H1 (cell line): Measurements from ENCODE around the gene ECEL1. TPM values are rescaled to one million over a fixed set of nuclear protein-coding genes. Genes with fewer than 3 reads are reported as not detected.

Source experiments
- CTCF ChIA-PET: fragments of 300-600 bp; sonication (Branson Sonifier 250); formaldehyde crosslinking; loops from one replicate; lab custom pipeline; 2021; ENCODE audit not compliant: partially characterized antibody; lab: Charles Lee
- POLR2A ChIA-PET: fragments of 300-600 bp; sonication (Branson Sonifier 250); formaldehyde crosslinking; loops from one replicate; lab custom pipeline; 2021; ENCODE audit warnings: inconsistent platforms; ENCODE audit not compliant: partially characterized antibody; lab: Charles Lee
- DNase-seq, 2 experiments: peaks; one replicate each; pipeline versions ENCODE4 v3.0.0 to v3.0.0-alpha.2; 2010 to 2022; ENCODE audit warnings: low spot score in 2 of 2, low read depth in 1 of 2, mixed read lengths in 1 of 2
- FAIRE-seq: peaks from 2 replicates; lab custom pipeline; 2011; peaks lifted over from hg19 to GRCh38; lab: Jason Lieb, UNC
- H2AFZ ChIP-seq: 2 replicates; pipeline ENCODE4 v1.8.1; 2012; ENCODE audit warnings: low read length, inconsistent platforms
- H2AK5ac ChIP-seq: 2 replicates; pipeline ENCODE4 v1.6.1; 2013; ENCODE audit warnings: low read depth, low read length
- H2BK120ac ChIP-seq: replicated peaks from 2 replicates; pipeline ENCODE3; 2013; ENCODE audit warnings: low read depth, low read length, inconsistent platforms
- H2BK12ac ChIP-seq: 2 replicates; pipeline ENCODE4 v1.6.1; 2013; ENCODE audit warnings: low read depth, low read length
- H2BK15ac ChIP-seq: 2 replicates; pipeline ENCODE4 v1.6.1; 2013; ENCODE audit warnings: low read length
- H2BK20ac ChIP-seq: 2 replicates; pipeline ENCODE4 v1.6.1; 2013; ENCODE audit warnings: low read length
- H2BK5ac ChIP-seq: 2 replicates; pipeline ENCODE4 v1.6.1; 2013; ENCODE audit warnings: low read depth, low read length
- H3K14ac ChIP-seq: 2 replicates; pipeline ENCODE4 v1.6.1; 2013; ENCODE audit warnings: inconsistent platforms; ENCODE audit not compliant: insufficient read length
- H3K18ac ChIP-seq: 2 replicates; pipeline ENCODE4 v1.6.1; 2013; ENCODE audit warnings: low read length; ENCODE audit errors: extremely low read depth
- H3K23ac ChIP-seq: 2 replicates; pipeline ENCODE4 v1.6.1; 2013; ENCODE audit warnings: inconsistent platforms; ENCODE audit not compliant: insufficient read length
- H3K23me2 ChIP-seq: 2 replicates; pipeline ENCODE4 v1.6.1; 2013; ENCODE audit warnings: low read depth, low read length
- H3K27ac ChIP-seq: 2 replicates; pipeline ENCODE4 v1.6.1; 2011; ENCODE audit warnings: low read depth, low read length, inconsistent platforms
- H3K27me3 ChIP-seq, 4 experiments: replicated peaks in 1 of 4; 1 replicate in 1 of 4; 2 replicates in 3 of 4; pipeline versions ENCODE4 v1.6.1 to v1.8.1; 2011 to 2013; ENCODE audit warnings: low read length in 3 of 4, mild to moderate bottlenecking in 3 of 4, inconsistent platforms in 2 of 4, mixed read lengths in 2 of 4, moderate library complexity in 1 of 4; ENCODE audit not compliant: control insufficient read depth in 3 of 4, insufficient read depth in 3 of 4; ENCODE audit errors: extremely low read depth in 1 of 4
- H3K36me3 ChIP-seq, 4 experiments: 2 replicates each; pipeline versions ENCODE4 v1.6.1 to v1.8.1; 2011 to 2013; ENCODE audit warnings: mild to moderate bottlenecking in 4 of 4, low read length in 3 of 4, moderate library complexity in 2 of 4, control low read depth in 1 of 4, inconsistent platforms in 1 of 4; ENCODE audit not compliant: insufficient read depth in 4 of 4, control insufficient read depth in 2 of 4
- H3K4ac ChIP-seq: replicated peaks from 2 replicates; pipeline ENCODE3; 2013; ENCODE audit warnings: low read length, low read depth, mixed read lengths, inconsistent platforms; ENCODE audit not compliant: insufficient read length
- H3K4me1 ChIP-seq, 4 experiments: replicated peaks in 1 of 4; 1 replicate in 1 of 4; 2 replicates in 3 of 4; pipeline versions ENCODE4 v1.6.1 to v1.8.1; 2011 to 2013; ENCODE audit warnings: low read length in 3 of 4, inconsistent platforms in 2 of 4, mixed read lengths in 1 of 4; ENCODE audit not compliant: insufficient read depth in 4 of 4, control insufficient read depth in 3 of 4
- H3K4me2 ChIP-seq, 2 experiments: 2 replicates each; pipeline versions ENCODE4 v1.6.1 to v1.8.1; 2011 to 2013; ENCODE audit warnings: low read depth in 2 of 2, low read length in 2 of 2, control low read depth in 1 of 2, inconsistent platforms in 1 of 2, mild to moderate bottlenecking in 1 of 2; ENCODE audit not compliant: insufficient read depth in 1 of 2
- H3K4me3 ChIP-seq, 4 experiments: fragments of 200-600, 300-600 bp in 1 of 4; sonication (generic), shearing (Covaris generic), sonication (Bioruptor Twin) in 1 of 4; 2 replicates each; pipeline versions ENCODE4 v1.5.1 to v1.8.1; 2011 to 2016; ENCODE audit warnings: low read length in 4 of 4, low read depth in 3 of 4, control low read depth in 2 of 4, inconsistent platforms in 2 of 4, mild to moderate bottlenecking in 2 of 4, mixed read lengths in 1 of 4, moderate library complexity in 1 of 4; ENCODE audit not compliant: insufficient read depth in 2 of 4; ENCODE audit errors: extremely low read depth in 1 of 4
- H3K56ac ChIP-seq: replicated peaks from 2 replicates; pipeline ENCODE3; 2013; ENCODE audit warnings: low read depth, mild to moderate bottlenecking, mixed read lengths, low read length, inconsistent platforms; ENCODE audit not compliant: insufficient read length
- H3K79me1 ChIP-seq: 2 replicates; pipeline ENCODE4 v1.6.1; 2013; ENCODE audit warnings: low read depth, low read length, control low read depth
- H3K79me2 ChIP-seq, 2 experiments: 2 replicates each; pipeline versions ENCODE4 v1.6.1 to v1.8.1; 2012 to 2013; ENCODE audit warnings: low read length in 2 of 2, mild to moderate bottlenecking in 2 of 2, inconsistent platforms in 1 of 2; ENCODE audit not compliant: insufficient read depth in 2 of 2, control insufficient read depth in 1 of 2
- H3K9ac ChIP-seq, 4 experiments: replicated peaks in 1 of 4; 1 replicate in 1 of 4; 2 replicates in 3 of 4; pipeline versions ENCODE4 v1.6.1 to v1.8.1; 2011 to 2013; ENCODE audit warnings: low read depth in 3 of 4, low read length in 3 of 4, control low read depth in 2 of 4, mild to moderate bottlenecking in 2 of 4, moderate library complexity in 2 of 4, inconsistent platforms in 1 of 4; ENCODE audit errors: extremely low read depth in 1 of 4
- H3K9me3 ChIP-seq, 2 experiments: 2 replicates each; pipeline versions ENCODE4 v1.6.1 to v1.8.1; 2012 to 2013; ENCODE audit warnings: mild to moderate bottlenecking in 2 of 2, moderate library complexity in 2 of 2, control low read depth in 1 of 2, inconsistent platforms in 1 of 2, low read depth in 1 of 2, low read length in 1 of 2, mixed read lengths in 1 of 2; ENCODE audit not compliant: insufficient read depth in 2 of 2
- H4K20me1 ChIP-seq, 2 experiments: replicated peaks in 1 of 2; 2 replicates each; pipeline versions ENCODE3 to v1.8.1; 2011 to 2013; ENCODE audit warnings: inconsistent platforms in 2 of 2, low read length in 2 of 2, mild to moderate bottlenecking in 1 of 2; ENCODE audit not compliant: insufficient read depth in 2 of 2, control insufficient read depth in 1 of 2
- H4K5ac ChIP-seq: 2 replicates; pipeline ENCODE4 v1.6.1; 2013; ENCODE audit warnings: low read length, low read depth, mixed read lengths, inconsistent platforms; ENCODE audit not compliant: insufficient read length
- H4K8ac ChIP-seq: 2 replicates; pipeline ENCODE4 v1.8.0; 2013; ENCODE audit warnings: mild to moderate bottlenecking, moderate library complexity, low read length, inconsistent platforms; ENCODE audit not compliant: insufficient read depth; ENCODE audit errors: extremely low read depth
- H4K91ac ChIP-seq: replicated peaks from 2 replicates; pipeline ENCODE3; 2013; ENCODE audit warnings: low read length, mixed read lengths, inconsistent platforms; ENCODE audit not compliant: insufficient read length
- ATF2 ChIP-seq: IDR thresholded peaks from 2 replicates; pipeline ENCODE4 v1.6.1; 2012; ENCODE audit warnings: low read length, inconsistent platforms
- CBX5 ChIP-seq: fragments of 300-800, 300-1000 bp; sonication (generic); IDR thresholded peaks from 2 replicates; pipeline ENCODE4 v1.7.1; 2016; ENCODE audit warnings: antibody characterized with exemption, low read length, low read depth
- CBX8 ChIP-seq: fragments of 300-800, 300-1000 bp; sonication (generic); IDR thresholded peaks from 2 replicates; pipeline ENCODE4 v1.7.1; 2016; ENCODE audit warnings: low read depth, low read length, borderline replicate concordance
- CHD1 ChIP-seq: IDR thresholded peaks from 2 replicates; pipeline ENCODE4 v1.6.1; 2012; ENCODE audit warnings: low read depth, low read length, improper control_type of control experiment
- E2F6 ChIP-seq: IDR thresholded peaks from 2 replicates; pipeline ENCODE4 v1.6.1; 2012; ENCODE audit warnings: inconsistent platforms
- HDAC2 ChIP-seq, 2 experiments: fragments of 300-600 bp in 1 of 2; sonication (generic) in 1 of 2; IDR thresholded peaks; 2 replicates each; pipeline ENCODE4 v1.6.1; 2011 to 2012; ENCODE audit warnings: low read depth in 2 of 2, low read length in 2 of 2, mild to moderate bottlenecking in 2 of 2, moderate library complexity in 2 of 2, borderline replicate concordance in 1 of 2, inconsistent platforms in 1 of 2
- HDAC6 ChIP-seq: IDR thresholded peaks from one replicate; pipeline ENCODE4 v1.7.1; 2012; ENCODE audit warnings: low read depth, mild to moderate bottlenecking, inconsistent platforms, low read length, moderate library complexity
- SIX5 ChIP-seq: IDR thresholded peaks from 2 replicates; pipeline ENCODE4 v1.6.1; 2011; ENCODE audit warnings: mild to moderate bottlenecking, low read depth, low read length
- SRF ChIP-seq: IDR thresholded peaks from 2 replicates; pipeline ENCODE4 v1.6.1; 2011; ENCODE audit warnings: mild to moderate bottlenecking, low read depth, low read length, moderate library complexity
- WGBS, 2 experiments: shearing (Covaris generic) in 1 of 2; methylation state at CpG; one replicate each; pipeline versions ENCODE4 v1.1.6 to v1.1.7; 2013 to 2015; ENCODE audit warnings: low lambda C conversion rate in 2 of 2, mixed read lengths in 2 of 2, inconsistent platforms in 1 of 2, low coverage in 1 of 2, missing lambda C conversion rate in 1 of 2; ENCODE audit not compliant: insufficient replicate concordance in 2 of 2, insufficient coverage in 1 of 2, insufficient read length in 1 of 2; ENCODE audit errors: extremely low coverage in 1 of 2, missing lambda C conversion rate in 1 of 2; 5-methylcytosine and 5-hydroxymethylcytosine counted together
- polyA plus RNA-seq, 7 experiments: library from polyadenylated mRNA; depleted of rRNA in 3 of 7; stranded (reverse) in 5 of 7; unstranded in 2 of 7; fragments of >200 nt in 5 of 7; fragments of 200-250 nt in 2 of 7; gene quantifications; 1 replicate in 5 of 7; 2 replicates in 1 of 7; 4 replicates in 1 of 7; pipeline versions ENCODE4 v1.2.1 to v1.2.3, GENCODE V29; 2011 to 2013; ENCODE audit warnings: missing spikeins in 2 of 7, mixed read lengths in 2 of 7
- total RNA-seq: library from RNA; stranded (reverse); fragmentation: NEBNext Ultra II Directional; extraction: Animal tissue kit (Norgen Biotek cat#: 25700); gene quantifications from 2 replicates; pipeline ENCODE4 v1.2.1, GENCODE V29; 2021

ECEL1 gene
- total and polyA plus RNA-seq, 2 of the 8 experiments (the other 6 are each of a cell fraction or from before 2014, with no cell fraction given) = 7.7 to 20.2 TPM

GRCh38 chr2:232477751-232478510 lies 9.7 kb downstream of the ECEL1 start:
- CTCF ChIA-PET = interaction anchor here (0.9 to 6.2 kb wide), 10 partner anchors 15 to 142 kb away, joined by 3 to 66 read pairs (median 4); no protein-coding TSS in a partner anchor
- H3K23me2 ChIP-seq = no peaks in the 10 kb centered on the region
- FAIRE-seq (no peak), DNase-seq (no peak)
- H3K18ac ChIP-seq = no peak overlapping the region
- H3K23ac ChIP-seq = no peak overlapping the region
- no peak overlapping the region for H2BK15ac ChIP-seq
- no peak overlapping the region for H4K91ac ChIP-seq
- no peaks in the 10 kb centered on the region for H3K79me1 ChIP-seq
- H3K27ac ChIP-seq = no peak overlapping the region; the same call in 1 of the 2 replicates
- H4K5ac ChIP-seq = no peak overlapping the region
- TF ChIP-seq HDAC6 (no peak), E2F6 (no peak), CHD1 (no peak), ATF2 (no peak), HDAC2 (IDR thresholded peaks at IDR 0.05; ENCODE audit: borderline replicate concordance in 1 of 2, low read depth in 2 of 2, low read length in 2 of 2) (no peak), CBX5 (no peak), CBX8 (no peak), SRF (no peak), SIX5 (no peak)
- WGBS, 2 experiments = 85% methylated on average over 12 of the region's 13 CpGs; no CpG with 5 or more reads in 1 of the 2 experiments
- no peak overlapping the region for H2BK120ac ChIP-seq
- H3K9ac ChIP-seq = no peak overlapping the region
- no peak overlapping the region for H4K8ac ChIP-seq
- no peaks in the 10 kb centered on the region for H3K36me3 ChIP-seq
- no peak overlapping the region for H2BK5ac ChIP-seq
- no peak overlapping the region for H3K4me2 ChIP-seq
- POLR2A ChIA-PET = interaction anchor here (1.5 kb wide), 1 partner anchor 9 kb away, joined by 5 read pairs; no protein-coding TSS in a partner anchor
- no peak overlapping the region for H3K14ac ChIP-seq
- H3K4me3 ChIP-seq = no peak overlapping the region
- no peak overlapping the region for H3K56ac ChIP-seq
- no peak overlapping the region for H2BK20ac ChIP-seq
- H3K4ac ChIP-seq = no peak overlapping the region
- H3K4me1 ChIP-seq = no peaks in the 10 kb centered on the region; a peak in 1 of 7 replicates
- no peaks in the 10 kb centered on the region for H3K9me3 ChIP-seq
- H4K20me1 ChIP-seq = peaks cover 0 to 3% of the 10 kb centered on the region in 2 experiments
- no peak overlapping the region for H2BK12ac ChIP-seq
- no peak overlapping the region for H2AK5ac ChIP-seq
- H3K27me3 ChIP-seq = no peaks in the 10 kb centered on the region; a peak in 1 of 7 replicates
- H2AFZ ChIP-seq = no peak overlapping the region
- no peaks in the 10 kb centered on the region for H3K79me2 ChIP-seq
